Suprapubic skin (tissue), 4 donors: ENCODE results near the gene HSP90B1. TPM values are rescaled to one million over a fixed set of nuclear protein-coding genes. Genes with fewer than 3 reads are reported as not detected.

Source experiments
- DNase-seq, 2 donors: peaks; one replicate each; pipeline ENCODE4 v3.0.0-alpha.2; 2019; ENCODE audit warnings: low spot score in 2 of 2
- H3K27ac ChIP-seq: fragments of 200-600 bp; sonication (generic); one replicate; pipeline ENCODE4 v1.5.1; 2019
- H3K27me3 ChIP-seq: fragments of 200-600 bp; sonication (generic); one replicate; pipeline ENCODE4 v1.5.1; 2019
- H3K36me3 ChIP-seq: fragments of 200-600 bp; sonication (generic); one replicate; pipeline ENCODE4 v1.5.1; 2019
- H3K4me1 ChIP-seq: fragments of 200-600 bp; sonication (generic); one replicate; pipeline ENCODE4 v1.5.1; 2019
- H3K4me3 ChIP-seq: fragments of 200-600 bp; sonication (generic); one replicate; pipeline ENCODE4 v1.5.1; 2019; ENCODE audit warnings: mild to moderate bottlenecking
- H3K9me3 ChIP-seq: fragments of 200-600 bp; sonication (generic); one replicate; pipeline ENCODE4 v1.5.1; 2019
- EP300 ChIP-seq: sonication (generic); formaldehyde crosslinking; IDR thresholded peaks from one replicate; pipeline ENCODE4 v1.6.1; 2017; ENCODE audit warnings: antibody characterized with exemption
- POLR2A ChIP-seq, 2 donors: fragments of 450-650 bp; IDR thresholded peaks; one replicate each; pipeline ENCODE4 v1.6.1; 2017; ENCODE audit warnings: antibody characterized with exemption in 2 of 2, mild to moderate bottlenecking in 2 of 2, moderate library complexity in 2 of 2
- POLR2AphosphoS5 ChIP-seq, 3 donors: sonication (generic); formaldehyde crosslinking; IDR thresholded peaks; one replicate each; pipeline ENCODE4 v1.6.1; 2017; ENCODE audit warnings: antibody characterized with exemption in 3 of 3
- WGBS: methylation state at CpG from one replicate; pipeline ENCODE4 v1.1.5; 2018; 5-methylcytosine and 5-hydroxymethylcytosine counted together
- total RNA-seq, 4 donors: library from RNA; depleted of rRNA; stranded (reverse); fragments of >200 nt; gene quantifications; one replicate each; pipeline ENCODE4 v1.1.0, GENCODE V29; 2016
- TF ChIP-seq, protein P1 (sequence below), 2 donors: fragments of 200-600 bp in 1 of 2; fragments of 450-650 bp in 1 of 2; sonication (generic) in 1 of 2; IDR thresholded peaks; one replicate each; pipeline ENCODE4 v1.5.1; 2016 to 2019; ENCODE audit warnings: antibody characterized with exemption in 2 of 2, mild to moderate bottlenecking in 1 of 2, moderate library complexity in 1 of 2

The HSP90B1 gene
- total RNA-seq, result 100 to 1,000 TPM; 138 to 156 (median 141) TPM

DNA sequence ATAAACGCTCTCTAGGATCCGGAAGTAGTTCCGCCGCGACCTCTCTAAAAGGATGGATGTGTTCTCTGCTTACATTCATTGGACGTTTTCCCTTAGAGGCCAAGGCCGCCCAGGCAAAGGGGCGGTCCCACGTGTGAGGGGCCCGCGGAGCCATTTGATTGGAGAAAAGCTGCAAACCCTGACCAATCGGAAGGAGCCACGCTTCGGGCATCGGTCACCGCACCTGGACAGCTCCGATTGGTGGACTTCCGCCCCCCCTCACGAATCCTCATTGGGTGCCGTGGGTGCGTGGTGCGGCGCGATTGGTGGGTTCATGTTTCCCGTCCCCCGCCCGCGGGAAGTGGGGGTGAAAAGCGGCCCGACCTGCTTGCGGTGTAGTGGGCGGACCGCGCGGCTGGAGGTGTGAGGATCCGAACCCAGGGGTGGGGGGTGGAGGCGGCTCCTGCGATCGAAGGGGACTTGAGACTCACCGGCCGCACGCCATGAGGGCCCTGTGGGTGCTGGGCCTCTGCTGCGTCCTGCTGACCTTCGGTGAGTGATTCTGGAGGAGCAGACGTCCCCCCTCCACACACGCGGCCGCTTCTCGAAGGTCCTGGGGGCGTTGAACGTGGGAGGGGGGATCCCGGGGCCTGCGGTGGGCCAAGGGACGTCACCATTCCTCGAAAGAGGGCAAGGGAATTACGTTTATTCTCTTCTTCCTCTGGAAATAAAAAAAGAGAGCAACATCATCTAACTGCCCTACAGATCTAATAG is at the start of gene HSP90B1:
HSP90B1 (plus strand) TSS at position 377 of the 753 bp plus-strand sequence; CDS start at position 483, 106 bp downstream.
- Histone ChIP-seq H3K27ac (peak within 1 kb of the TSS; percentile 87), H3K36me3 (peaks cover 20% of the 10 kb centered on the region), H3K4me3 (peak within 1 kb of the TSS; percentile 86), H3K4me1 (peaks cover 46% of the 10 kb centered on the region), H3K9me3 (no peaks in the 10 kb centered on the region), H3K27me3 (no peaks in the 10 kb centered on the region)
- DNase-seq, result peak; percentile 100
- no peak for TF ChIP-seq EP300
- TF ChIP-seq POLR2A (IDR thresholded peaks at IDR 0.05), result peak; percentile 42 to 76
- TF ChIP-seq, protein P1, sequence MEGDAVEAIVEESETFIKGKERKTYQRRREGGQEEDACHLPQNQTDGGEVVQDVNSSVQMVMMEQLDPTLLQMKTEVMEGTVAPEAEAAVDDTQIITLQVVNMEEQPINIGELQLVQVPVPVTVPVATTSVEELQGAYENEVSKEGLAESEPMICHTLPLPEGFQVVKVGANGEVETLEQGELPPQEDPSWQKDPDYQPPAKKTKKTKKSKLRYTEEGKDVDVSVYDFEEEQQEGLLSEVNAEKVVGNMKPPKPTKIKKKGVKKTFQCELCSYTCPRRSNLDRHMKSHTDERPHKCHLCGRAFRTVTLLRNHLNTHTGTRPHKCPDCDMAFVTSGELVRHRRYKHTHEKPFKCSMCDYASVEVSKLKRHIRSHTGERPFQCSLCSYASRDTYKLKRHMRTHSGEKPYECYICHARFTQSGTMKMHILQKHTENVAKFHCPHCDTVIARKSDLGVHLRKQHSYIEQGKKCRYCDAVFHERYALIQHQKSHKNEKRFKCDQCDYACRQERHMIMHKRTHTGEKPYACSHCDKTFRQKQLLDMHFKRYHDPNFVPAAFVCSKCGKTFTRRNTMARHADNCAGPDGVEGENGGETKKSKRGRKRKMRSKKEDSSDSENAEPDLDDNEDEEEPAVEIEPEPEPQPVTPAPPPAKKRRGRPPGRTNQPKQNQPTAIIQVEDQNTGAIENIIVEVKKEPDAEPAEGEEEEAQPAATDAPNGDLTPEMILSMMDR (IDR thresholded peaks at IDR 0.05), result no peak
- peak in 2 of 3 donors; percentile 34 to 81 for TF ChIP-seq POLR2AphosphoS5 (IDR thresholded peaks at IDR 0.05)
- WGBS, result 0% methylated on average over 29 of the region's 56 CpGs

DNA sequence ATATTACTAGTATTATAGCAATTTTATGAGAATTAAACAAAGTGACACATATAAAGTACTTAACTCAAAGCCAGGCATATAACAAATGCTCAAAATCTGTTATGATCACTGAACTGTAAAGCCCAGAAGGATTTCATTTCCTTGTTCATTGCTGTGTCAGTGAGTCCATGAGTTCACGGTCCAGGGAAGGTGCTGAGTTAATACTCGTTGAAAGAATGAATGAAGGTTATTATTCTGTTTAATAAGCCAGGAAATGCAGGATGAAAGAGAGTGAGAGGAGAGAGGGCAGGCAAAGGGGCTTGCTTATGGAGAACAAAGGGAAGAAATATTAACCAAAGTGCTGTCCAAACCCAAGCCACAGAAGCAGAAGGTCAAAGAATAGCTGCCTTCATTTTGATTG is 48.9 kb upstream of the HSP90B1 start:
- H3K4me1 ChIP-seq, result no peaks in the 10 kb centered on the region
- H3K36me3 ChIP-seq, result no peaks in the 10 kb centered on the region
- 45% methylated on average over 2 of the region's 2 CpGs for WGBS
- no peaks in the 10 kb centered on the region for H3K27me3 ChIP-seq
- H3K9me3 ChIP-seq, result no peaks in the 10 kb centered on the region
- no peak overlapping the region for H3K27ac ChIP-seq
- TF ChIP-seq POLR2A (IDR thresholded peaks at IDR 0.05) (no peak), POLR2AphosphoS5 (IDR thresholded peaks at IDR 0.05) (no peak), EP300 (no peak)
- TF ChIP-seq, protein P1 (IDR thresholded peaks at IDR 0.05), result no peak
- no peak overlapping the region for H3K4me3 ChIP-seq
- no peak for DNase-seq

DNA sequence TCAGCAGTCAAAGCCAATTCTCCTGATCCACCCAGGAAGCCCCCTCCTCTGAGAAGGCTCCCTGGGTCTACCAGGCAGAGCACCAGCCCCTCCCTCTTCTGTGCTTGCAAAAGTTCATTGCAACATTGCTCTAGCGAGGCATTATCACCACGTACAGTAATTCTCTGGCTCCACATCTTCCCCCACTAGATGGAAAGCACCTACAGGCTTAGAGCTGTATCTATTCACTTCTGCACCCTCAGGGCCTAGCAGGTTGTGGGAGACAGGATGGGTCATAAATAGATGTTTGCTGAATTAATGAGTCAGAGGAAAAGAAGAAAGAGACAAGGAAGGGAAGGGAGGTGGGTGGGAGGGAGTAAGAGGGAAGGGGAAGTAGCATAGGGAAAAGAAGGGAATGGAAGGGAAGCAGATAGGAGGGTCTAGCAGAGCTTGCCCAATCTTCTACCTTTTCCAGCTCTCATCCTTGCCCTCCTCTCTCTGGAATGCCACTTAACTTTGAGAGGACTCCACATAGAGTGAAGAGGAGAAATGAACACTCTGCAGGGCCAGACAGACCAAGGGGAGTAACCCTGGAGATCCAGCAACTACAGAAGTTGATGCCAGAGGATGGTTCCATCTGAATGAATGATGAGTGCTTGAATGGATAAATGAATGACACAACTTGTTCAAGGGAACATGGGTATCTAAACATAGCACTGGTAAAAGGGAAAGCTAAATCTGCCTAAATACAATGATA is 47.2 kb upstream of the HSP90B1 start:
- Histone ChIP-seq H3K36me3 (no peaks in the 10 kb centered on the region), H3K27ac (no peak overlapping the region), H3K4me3 (no peak overlapping the region), H3K4me1 (no peaks in the 10 kb centered on the region), H3K9me3 (no peaks in the 10 kb centered on the region), H3K27me3 (no peaks in the 10 kb centered on the region)
- no peak for TF ChIP-seq POLR2AphosphoS5 (IDR thresholded peaks at IDR 0.05)
- TF ChIP-seq POLR2A (IDR thresholded peaks at IDR 0.05), result no peak
- no peak for TF ChIP-seq EP300
- TF ChIP-seq, protein P1 (IDR thresholded peaks at IDR 0.05), result no peak
- 57% methylated on average over 2 of the region's 2 CpGs for WGBS
- DNase-seq, result no peak

DNA sequence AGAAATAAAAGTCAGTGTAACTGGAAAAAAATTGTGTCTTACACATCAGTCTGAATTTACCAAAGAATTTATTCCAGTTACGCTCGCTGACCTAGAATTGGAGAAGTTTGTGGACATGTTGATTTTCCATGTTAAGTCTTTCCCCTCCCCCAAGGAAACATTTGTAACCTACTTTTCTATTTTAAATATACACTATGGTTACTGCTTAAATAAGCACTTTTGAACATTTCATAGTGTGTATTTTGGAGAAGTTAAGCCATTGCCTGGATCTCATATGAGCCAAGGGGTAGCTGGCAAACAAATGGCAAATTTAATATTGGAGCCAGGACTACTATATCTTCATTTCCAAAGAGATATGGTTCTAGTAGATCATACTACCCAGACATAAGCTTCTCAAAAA is 46.3 kb upstream of the HSP90B1 start:
- no peak overlapping the region for H3K4me3 ChIP-seq
- TF ChIP-seq, protein P1 (IDR thresholded peaks at IDR 0.05), result no peak
- no peak for TF ChIP-seq POLR2AphosphoS5 (IDR thresholded peaks at IDR 0.05)
- no peak for TF ChIP-seq POLR2A (IDR thresholded peaks at IDR 0.05)
- no peak for TF ChIP-seq EP300
- 91% methylated on average over 2 of the region's 2 CpGs for WGBS
- H3K27me3 ChIP-seq, result no peaks in the 10 kb centered on the region
- H3K27ac ChIP-seq, result no peak overlapping the region
- no peaks in the 10 kb centered on the region for H3K36me3 ChIP-seq
- no peak for DNase-seq
- H3K9me3 ChIP-seq, result no peaks in the 10 kb centered on the region
- no peaks in the 10 kb centered on the region for H3K4me1 ChIP-seq

DNA sequence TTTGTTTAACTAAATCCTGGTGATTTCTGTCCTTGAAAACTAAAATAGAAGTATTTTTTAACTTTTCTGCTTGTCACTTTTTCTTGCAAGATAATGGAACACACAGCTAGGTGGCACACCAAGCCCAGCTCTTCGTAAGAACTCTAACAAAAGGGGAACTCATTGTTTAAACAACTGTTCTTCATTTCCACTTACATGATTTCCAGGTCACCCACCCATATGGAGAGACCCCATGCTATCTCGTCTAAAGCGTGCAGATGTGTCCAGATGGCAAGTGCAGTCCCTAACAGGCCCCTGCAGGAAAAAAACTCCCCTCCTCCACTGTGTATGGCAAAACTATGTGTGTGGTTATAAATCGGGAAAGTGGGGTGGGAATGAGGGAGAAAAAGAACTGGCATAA is 45.9 kb upstream of the HSP90B1 start:
- TF ChIP-seq EP300, result no peak
- TF ChIP-seq, protein P1 (IDR thresholded peaks at IDR 0.05), result no peak
- no peak for TF ChIP-seq POLR2A (IDR thresholded peaks at IDR 0.05)
- TF ChIP-seq POLR2AphosphoS5 (IDR thresholded peaks at IDR 0.05), result no peak
- no peak overlapping the region for H3K27ac ChIP-seq
- no peaks in the 10 kb centered on the region for H3K36me3 ChIP-seq
- H3K4me1 ChIP-seq, result no peaks in the 10 kb centered on the region
- no peaks in the 10 kb centered on the region for H3K27me3 ChIP-seq
- no peak overlapping the region for H3K4me3 ChIP-seq
- DNase-seq, result no peak
- H3K9me3 ChIP-seq, result no peaks in the 10 kb centered on the region
- 45% methylated on average over 4 of the region's 4 CpGs for WGBS
